Epidermal melanocyte (primary cell): Measurements from ENCODE around the gene FAM177A1.
"Not testable (repeated sequence)": the region's sequence is repeated elsewhere in the genome, so short reads cannot be mapped to it uniquely, and the experiment has no call there.

Experiments used
- DNase-seq: peaks from one replicate; pipeline ENCODE4 v3.0.0; 2011; ENCODE audit warnings: low spot score; ENCODE audit not compliant: insufficient read length

Gene FAM177A1, protein sequence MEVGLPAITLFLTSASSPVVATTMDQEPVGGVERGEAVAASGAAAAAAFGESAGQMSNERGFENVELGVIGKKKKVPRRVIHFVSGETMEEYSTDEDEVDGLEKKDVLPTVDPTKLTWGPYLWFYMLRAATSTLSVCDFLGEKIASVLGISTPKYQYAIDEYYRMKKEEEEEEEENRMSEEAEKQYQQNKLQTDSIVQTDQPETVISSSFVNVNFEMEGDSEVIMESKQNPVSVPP

GRCh38 chr14:35046048-35046750, at the start of gene FAM177A1:
TSS of gene FAM177A1 (plus strand) at chr14:35046272. CDS start at chr14:35046464, 192 bp downstream.
- peak; percentile 95 for DNase-seq

- no peak for DNase-seq
These were observed 48.3 kb upstream of the FAM177A1 start for GRCh38 chr14:34997762-34998161.

- DNase-seq, result no peak
These were observed 46.6 kb upstream of the FAM177A1 start for GRCh38 chr14:34999500-34999899.

GRCh38 chr14:35001621-35002020, 44.5 kb upstream of the FAM177A1 start:
- no peak for DNase-seq

- no peak for DNase-seq
These were observed 41.2 kb upstream of the FAM177A1 start for GRCh38 chr14:35004839-35005238.

- DNase-seq, result no peak
These were observed 29.5 kb upstream of the FAM177A1 start for GRCh38 chr14:35016568-35016967.

DNA sequence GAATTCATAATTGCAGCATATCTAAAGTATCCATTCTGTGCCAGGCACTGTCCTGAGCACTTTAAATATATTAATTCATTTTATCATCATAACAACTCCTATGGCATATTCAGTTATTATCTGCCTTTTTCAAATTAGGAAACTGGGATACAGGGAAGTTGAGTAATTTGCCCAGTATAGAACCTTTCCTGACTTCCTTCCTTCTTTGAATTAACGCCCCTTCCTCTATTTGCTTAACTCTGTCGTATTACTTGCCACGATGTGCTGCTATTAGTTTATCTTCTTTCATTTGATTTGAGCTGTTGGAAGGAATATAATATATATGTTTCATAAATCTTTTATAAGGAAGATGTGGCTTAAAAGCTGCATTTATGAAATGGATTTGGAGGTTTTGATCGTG, 25.4 kb upstream of the FAM177A1 start:
- no peak for DNase-seq

GRCh38 chr14:35028435-35028834, 17.6 kb upstream of the FAM177A1 start:
- DNase-seq, result no peak

GRCh38 chr14:35032562-35032961, 13.5 kb upstream of the FAM177A1 start:
- DNase-seq, result no peak

- no peak for DNase-seq
These were observed 11.6 kb upstream of the FAM177A1 start for GRCh38 chr14:35034440-35034833.

GRCh38 chr14:35034944-35035554, 11.0 kb upstream of the FAM177A1 start:
- DNase-seq, result not testable (repeated sequence)

- DNase-seq, result not testable (repeated sequence)
These were observed 7.8 kb upstream of the FAM177A1 start for GRCh38 chr14:35038312-35038711.

- no peak for DNase-seq
These were observed 3.4 kb upstream of the FAM177A1 start for GRCh38 chr14:35042632-35043031.

DNA sequence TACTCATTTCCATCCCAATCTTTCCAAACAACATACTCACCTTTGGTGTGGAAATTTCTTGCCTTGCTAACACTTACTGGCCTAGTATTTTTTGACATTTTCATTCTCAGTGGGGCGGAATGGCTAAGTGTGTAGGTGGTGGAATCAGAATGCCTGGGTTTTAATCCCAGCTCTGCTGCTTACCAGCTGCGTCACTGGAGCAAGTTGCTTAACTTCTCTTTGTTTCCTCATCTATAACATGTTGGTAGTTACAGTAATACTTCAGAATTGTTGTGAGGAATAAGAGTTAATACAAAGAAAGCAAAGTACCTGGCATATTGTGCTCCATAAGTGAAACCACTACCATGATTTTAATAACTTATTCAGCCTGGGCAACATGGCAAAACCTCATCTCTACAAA, 3.0 kb upstream of the FAM177A1 start:
- DNase-seq, result no peak

- DNase-seq, result peak; percentile 53
These were observed 904 bp upstream of the FAM177A1 start for GRCh38 chr14:35044939-35045797.

- DNase-seq, result no peak
These were observed 349 bp upstream of the FAM177A1 start for GRCh38 chr14:35045798-35046047.

DNA sequence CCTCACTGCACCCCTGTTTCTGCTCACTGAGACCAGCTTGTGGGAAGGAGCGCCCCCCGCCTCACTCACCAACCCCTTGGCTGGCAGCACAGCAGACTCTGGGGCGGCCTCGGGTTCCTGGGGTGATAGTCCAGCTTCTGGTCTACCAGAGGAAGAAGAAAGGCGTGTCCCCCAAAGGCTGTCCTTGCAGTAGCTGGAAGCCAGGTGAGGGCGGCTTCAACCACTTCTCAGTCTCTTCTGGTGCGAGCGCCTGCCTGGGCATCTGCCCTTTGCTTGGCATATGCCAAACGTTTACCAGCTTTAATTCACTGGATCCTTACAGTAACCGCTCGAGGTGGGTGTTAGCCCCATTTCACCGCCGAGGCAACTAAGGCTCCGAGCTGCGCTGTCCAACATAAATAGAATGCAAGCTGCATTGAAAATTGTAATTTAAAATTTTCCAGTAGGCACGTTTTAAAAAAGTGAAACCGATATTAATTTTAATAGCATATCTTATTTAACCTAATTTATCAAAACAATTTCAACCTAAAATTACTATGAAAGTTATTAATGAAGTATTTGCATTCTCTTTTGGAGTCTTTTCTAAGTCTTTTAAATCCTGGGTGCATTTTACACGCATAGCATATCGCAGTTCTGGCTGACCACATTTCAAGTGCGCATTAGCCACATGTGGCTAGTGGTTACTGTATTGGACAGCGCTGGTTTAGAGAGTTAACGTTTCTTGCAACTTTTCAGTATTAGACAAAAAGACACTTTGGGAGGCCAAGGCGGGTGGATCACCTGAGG, 872 bp downstream of the FAM177A1 start:
- no peak for DNase-seq

DNA sequence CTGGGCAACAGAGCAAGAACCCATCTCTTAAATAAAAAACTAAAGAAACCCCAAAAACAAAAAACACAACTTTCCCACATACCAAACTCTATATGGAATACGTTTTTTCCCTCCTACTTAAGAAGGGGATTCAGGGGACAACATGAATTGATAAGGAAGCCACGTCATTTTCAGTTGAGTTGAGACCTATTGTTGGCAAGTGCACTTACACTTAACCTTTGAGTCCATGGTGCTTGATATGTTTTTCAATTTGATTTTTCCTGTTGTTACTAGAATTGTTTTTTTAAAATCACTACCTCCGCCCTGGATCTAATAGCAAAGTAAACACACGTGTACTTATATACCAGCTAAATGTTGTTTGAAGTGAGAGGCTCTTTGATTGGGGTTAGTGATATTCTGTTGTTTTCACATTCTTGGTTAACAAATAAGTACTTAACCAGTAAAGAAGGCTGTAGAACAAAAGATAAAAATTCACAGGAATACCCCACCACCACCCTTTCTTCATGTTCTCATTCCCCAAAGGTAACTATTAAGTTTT, 2.0 kb downstream of the FAM177A1 start:
- no peak for DNase-seq

GRCh38 chr14:35050652-35051051, 4.6 kb downstream of the FAM177A1 start:
- no peak for DNase-seq

DNA sequence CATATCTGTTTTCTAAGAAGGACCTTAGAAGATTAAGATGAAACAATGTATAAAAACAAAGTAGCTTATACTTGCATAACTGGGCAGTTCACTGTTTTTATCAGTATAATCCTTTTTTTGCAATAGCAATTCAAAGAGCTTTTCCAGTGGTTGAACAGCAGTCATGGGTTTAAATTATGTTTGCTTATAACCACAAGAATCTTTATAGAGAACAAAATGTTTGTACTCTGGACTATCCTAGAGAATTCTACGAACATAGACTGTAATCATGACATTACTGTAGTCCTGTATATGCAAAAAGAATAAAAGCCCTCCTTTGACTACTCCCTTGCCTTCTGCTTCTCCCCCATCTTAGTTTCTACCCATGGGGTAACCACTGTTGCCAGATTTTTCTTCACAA, 5.7 kb downstream of the FAM177A1 start:
- DNase-seq, result no peak

DNA sequence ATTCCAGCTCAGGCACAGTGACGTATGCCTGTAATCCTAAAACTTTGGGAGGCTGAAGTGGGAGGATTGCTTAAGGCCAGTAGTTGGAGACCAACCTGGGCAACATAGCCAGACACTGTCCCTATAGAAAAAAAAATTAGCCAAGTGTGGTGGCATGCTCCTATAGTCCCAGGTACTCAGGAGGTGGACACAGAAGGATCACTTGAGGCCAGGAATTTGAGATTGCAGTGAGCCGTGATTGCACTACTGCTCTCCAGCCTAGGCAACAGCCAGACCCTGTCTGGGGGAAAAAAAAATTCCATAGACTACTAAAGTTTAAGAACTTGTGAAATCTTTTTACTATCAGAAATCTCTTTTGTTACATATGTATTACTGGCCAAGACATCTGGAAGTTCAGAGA, 6.6 kb downstream of the FAM177A1 start:
- DNase-seq, result no peak
